ENCODE results near the gene SUZ12.

- TF ChIP-seq EP300 (IDR thresholded peaks at IDR 0.05) = no peak
- no peak for TF ChIP-seq CTCF (IDR thresholded peaks at IDR 0.05)
- no peak for TF ChIP-seq POLR2A (IDR thresholded peaks at IDR 0.05)
Observed at GRCh38 chr17:31915456-31916100, 21.2 kb upstream of the SUZ12 start.

Data from ovary (tissue), 3 donors.